ENCODE results near the gene GPX1.

The GPX1 gene

GRCh38 chr3:49316696-49317457 lies 41.3 kb downstream of the GPX1 start:
- ChIA-PET POLR2A (interaction anchor here (0.5 to 0.7 kb wide), 2 partner anchors 42 to 233 kb away, joined by 4 to 7 read pairs; no protein-coding TSS in a partner anchor), CTCF (interaction anchor here (0.7 to 1.4 kb wide), 2 partner anchors 8 to 23 kb away, joined by 3 read pairs; partner anchors contain the start of gene USP4)
- TF ChIP-seq CTCF (IDR thresholded peaks at IDR 0.05; ENCODE audit: control extremely low read depth, extremely low read depth, low read depth, missing control alignments), result no peak
- no peak for DNase-seq (ENCODE audit: extremely low spot score)

- CTCF ChIA-PET, result interaction anchor here (1.6 kb wide), 1 partner anchor 20 kb away, joined by 4 read pairs; no protein-coding TSS in a partner anchor
- TF ChIP-seq CTCF (IDR thresholded peaks at IDR 0.05; ENCODE audit: control extremely low read depth, extremely low read depth, low read depth, missing control alignments), result no peak
- POLR2A ChIA-PET, result no interaction called here
- no peak for DNase-seq (ENCODE audit: extremely low spot score)
Observed at GRCh38 chr3:49313896-49314688, 44.1 kb downstream of the GPX1 start.

- CTCF ChIA-PET, result interaction anchor here (1.1 to 1.2 kb wide), 2 partner anchors 9 to 10 kb away, joined by 3 to 5 read pairs; no protein-coding TSS in a partner anchor
- no peak for TF ChIP-seq CTCF (IDR thresholded peaks at IDR 0.05; ENCODE audit: control extremely low read depth, extremely low read depth, low read depth, missing control alignments)
- no peak for DNase-seq (ENCODE audit: extremely low spot score)
- POLR2A ChIA-PET, result no interaction called here
Observed at GRCh38 chr3:49311283-49311682, 46.9 kb downstream of the GPX1 start.

GRCh38 chr3:49310677-49311076 lies 47.5 kb downstream of the GPX1 start:
- ChIA-PET POLR2A (no interaction called here), CTCF (interaction anchor here (1.1 to 1.2 kb wide), 2 partner anchors 8 to 10 kb away, joined by 3 to 5 read pairs; no protein-coding TSS in a partner anchor)
- TF ChIP-seq CTCF (IDR thresholded peaks at IDR 0.05; ENCODE audit: control extremely low read depth, extremely low read depth, low read depth, missing control alignments), result no peak
- no peak for DNase-seq (ENCODE audit: extremely low spot score)
